K562 (cell line): ENCODE measurements around the gene NQO2. TPM values are rescaled to one million over a fixed set of nuclear protein-coding genes. Genes with fewer than 3 reads are reported as not detected.
A peak's percentile ranks its signal among the peaks of the same experiment; 100 is the strongest.

Experiments
- AFF4 ChIP-seq: sonication (generic); formaldehyde crosslinking; IDR thresholded peaks from 2 replicates; pipeline ENCODE4 v1.8.0; 2023; ENCODE audit warnings: mild to moderate bottlenecking, missing genetic modification reagents
- CSDE1 ChIP-seq, 2 experiments: fragments of 450-650 bp; IDR thresholded peaks; 2 replicates each; pipeline ENCODE4 v1.6.1; 2016; ENCODE audit warnings: mild to moderate bottlenecking in 1 of 2
- FUS ChIP-seq: fragments of 200-400 bp; formaldehyde crosslinking; optimal IDR thresholded peaks from 2 replicates; pipeline ENCODE3; 2017; ENCODE audit warnings: low read depth, low read length
- HMGN3 ChIP-seq: IDR thresholded peaks from 2 replicates; pipeline ENCODE4 v1.6.1; 2011; ENCODE audit warnings: borderline replicate concordance, low read depth, mild to moderate bottlenecking, mixed read lengths, low read length; ENCODE audit not compliant: insufficient read length; ENCODE audit errors: extremely low read depth
- L3MBTL2 ChIP-seq: fragments of 450-650 bp; IDR thresholded peaks from 2 replicates; pipeline ENCODE4 v1.6.1; 2016; ENCODE audit warnings: mild to moderate bottlenecking, moderate library complexity
- NR1H2 ChIP-seq: sonication (generic); formaldehyde crosslinking; IDR thresholded peaks from 2 replicates; pipeline ENCODE4 v1.4.0; 2020; ENCODE audit warnings: mild to moderate bottlenecking, missing genetic modification reagents
- OTX1 ChIP-seq: fragments of 450-650 bp; formaldehyde crosslinking; IDR thresholded peaks from 2 replicates; pipeline ENCODE4 v1.4.0; 2022; ENCODE audit warnings: mild to moderate bottlenecking
- SMAD4 ChIP-seq: fragments of 250-450 bp; sonication (Bioruptor Pico); conservative IDR thresholded peaks from 2 replicates; pipeline ENCODE4 v1.8.0; 2021; ENCODE audit warnings: inconsistent platforms, mild to moderate bottlenecking, moderate library complexity
- SREBF1 ChIP-seq: fragments of 150-350 bp; IDR thresholded peaks from 2 replicates; pipeline ENCODE4 v1.6.1; 2014; ENCODE audit warnings: antibody characterized with exemption, low read depth, low read length, borderline replicate concordance
- THAP12 ChIP-seq: fragments of 250-450 bp; sonication (Bioruptor Pico); IDR thresholded peaks from 2 replicates; pipeline ENCODE4 v1.9.0; 2021; ENCODE audit warnings: mild to moderate bottlenecking, inconsistent platforms
- ZBTB49 ChIP-seq: sonication (generic); formaldehyde crosslinking; IDR thresholded peaks from 2 replicates; pipeline ENCODE4 v1.8.0; 2022; ENCODE audit warnings: missing genetic modification reagents, mild to moderate bottlenecking, borderline replicate concordance
- ZNF277 ChIP-seq: fragments of 250-450 bp; sonication (Bioruptor Pico); IDR thresholded peaks from 2 replicates; pipeline ENCODE4 v1.8.0; 2022; ENCODE audit warnings: inconsistent platforms, mild to moderate bottlenecking, moderate library complexity, borderline replicate concordance
- ZNF644 ChIP-seq: fragments of 200-800 bp; sonication (Bioruptor generic); IDR thresholded peaks from 2 replicates; pipeline ENCODE4 v1.6.1; 2016; ENCODE audit warnings: low read depth, missing genetic modification characterization, missing compliant biosample characterization
- ZNF740 ChIP-seq, 3 experiments: fragments of 200-800 bp in 1 of 3; sonication (Bioruptor generic) in 1 of 3; sonication (generic) in 1 of 3; formaldehyde crosslinking in 1 of 3; IDR thresholded peaks; 2 replicates each; pipeline versions ENCODE4 v1.6.1 to v1.8.0; 2016 to 2022; ENCODE audit warnings: mild to moderate bottlenecking in 2 of 3, missing compliant biosample characterization in 2 of 3, missing genetic modification characterization in 2 of 3, missing genetic modification reagents in 1 of 3
- ZZZ3 ChIP-seq: fragments of 450-650 bp; IDR thresholded peaks from 2 replicates; pipeline ENCODE4 v1.6.1; 2016; ENCODE audit warnings: antibody characterized with exemption, mild to moderate bottlenecking, moderate library complexity
- polyA plus RNA-seq, 8 experiments: library from polyadenylated mRNA; depleted of rRNA in 4 of 8; stranded (reverse) in 5 of 8; unstranded in 3 of 8; fragments of >200 nt; fragmentation: Nextera tagmentation in 2 of 8; fragmentation: Illumina TruSeq in 1 of 8; extraction: Ambion mirVana in 2 of 8; extraction: Trizol in 1 of 8; gene quantifications; 2 replicates each; pipeline versions ENCODE4 v1.2.1 to v1.2.3, GENCODE V29; 2011 to 2014; ENCODE audit warnings: inconsistent platforms in 1 of 8, missing spikeins in 1 of 8
- total RNA-seq, 7 experiments: library from RNA; depleted of rRNA in 6 of 7; stranded (reverse); fragments of >200 nt in 6 of 7; fragmentation: Illumina TruSeq in 2 of 7; extraction: Trizol in 2 of 7; gene quantifications; 2 replicates each; pipeline versions ENCODE4 v1.2.1 to v1.2.3, GENCODE V29; 2011 to 2021; ENCODE audit warnings: low replicate concordance in 1 of 7

The NQO2 gene
- total and polyA plus RNA-seq, 9 of the 15 experiments (the other 6 are each of a cell fraction or from before 2014, with no cell fraction given) = 54.6 to 214 (median 116) TPM

GRCh38 chr6:2952557-2953095 is 47.1 kb upstream of the NQO2 start (continued):
- TF ChIP-seq ZNF740 (CRISPR knock-in tag; IDR thresholded peaks at IDR 0.05) (no peak), ZNF740 (tag; IDR thresholded peaks at IDR 0.05) (no peak), OTX1 (CRISPR knock-in tag) (no peak), L3MBTL2 (peak; percentile 73; the same call in 1 of the 2 replicates), CSDE1 (IDR thresholded peaks at IDR 0.05) (no peak), AFF4 (CRISPR knock-in tag) (no peak), SREBF1 (no peak), ZBTB49 (CRISPR knock-in tag) (no peak), SMAD4 (CRISPR knock-in tag) (peak; percentile 62; the same call in 1 of the 2 replicates), HMGN3 (no peak), THAP12 (CRISPR knock-in tag) (no peak), ZZZ3 (peak; percentile 39; the same call in 1 of the 2 replicates), ZNF644 (tag) (no peak), ZNF277 (CRISPR knock-in tag) (no peak), NR1H2 (CRISPR knock-in tag) (no peak), FUS (no peak)
